ENCODE data around the gene KIF3C. TPM values are rescaled to one million over a fixed set of nuclear protein-coding genes. Genes with fewer than 3 reads are reported as not detected.

Gene KIF3C
- total and polyA plus RNA-seq, 9 of the 15 experiments (the other 6 are each of a cell fraction or from before 2014, with no cell fraction given): 0.69 to 6.7 (median 3.3) TPM

- TF ChIP-seq, protein P1, sequence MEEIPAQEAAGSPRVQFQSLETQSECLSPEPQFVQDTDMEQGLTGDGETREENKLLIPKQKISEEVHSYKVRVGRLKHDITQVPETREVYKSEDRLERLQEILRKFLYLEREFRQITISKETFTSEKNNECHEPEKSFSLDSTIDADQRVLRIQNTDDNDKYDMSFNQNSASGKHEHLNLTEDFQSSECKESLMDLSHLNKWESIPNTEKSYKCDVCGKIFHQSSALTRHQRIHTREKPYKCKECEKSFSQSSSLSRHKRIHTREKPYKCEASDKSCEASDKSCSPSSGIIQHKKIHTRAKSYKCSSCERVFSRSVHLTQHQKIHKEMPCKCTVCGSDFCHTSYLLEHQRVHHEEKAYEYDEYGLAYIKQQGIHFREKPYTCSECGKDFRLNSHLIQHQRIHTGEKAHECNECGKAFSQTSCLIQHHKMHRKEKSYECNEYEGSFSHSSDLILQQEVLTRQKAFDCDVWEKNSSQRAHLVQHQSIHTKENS (CRISPR knock-in tag; IDR thresholded peaks at IDR 0.05): no peak
- no peak for TF ChIP-seq XRCC3 (IDR thresholded peaks at IDR 0.05)
- TF ChIP-seq FOXA3 (CRISPR knock-in tag; conservative IDR thresholded peaks at IDR 0.05 in 1 of 2, IDR thresholded peaks at IDR 0.05 in 1 of 2): peak in 1 of 2 experiments; percentile 73; a peak in 2 of 4 replicates
- TF ChIP-seq RBM14 (IDR thresholded peaks at IDR 0.05; ENCODE audit: borderline replicate concordance, insufficient read depth, low read depth, low read length): 0 out of 2 replicates have a peak, but pooled peaks have one; percentile 80
- no peak for TF ChIP-seq IFI16 (CRISPR knock-in tag; IDR thresholded peaks at IDR 0.05)
- TF ChIP-seq STAG1 (CRISPR knock-in tag; IDR thresholded peaks at IDR 0.05; ENCODE audit: borderline replicate concordance): 0 out of 2 replicates have a peak, but pooled peaks have one; percentile 33
- peak; percentile 75 for TF ChIP-seq FIP1L1 (IDR thresholded peaks at IDR 0.05; ENCODE audit: low read depth, low read length, poor library complexity, severe bottlenecking)
- TF ChIP-seq TCF3 (CRISPR knock-in tag; IDR thresholded peaks at IDR 0.05): peak; percentile 17; the same call in 1 of the 2 replicates
- TF ChIP-seq ATF1 (CRISPR knock-in tag; IDR thresholded peaks at IDR 0.05): no peak
- peak; percentile 69 for TF ChIP-seq ATF1 (tag; IDR thresholded peaks at IDR 0.05)
- peak; percentile 83 for TF ChIP-seq POLR2A (conservative IDR thresholded peaks at IDR 0.05)
- 0 out of 2 replicates have a peak, but pooled peaks have one; percentile 10 for TF ChIP-seq SMARCE1 (IDR thresholded peaks at IDR 0.05)
- TF ChIP-seq, protein P2, sequence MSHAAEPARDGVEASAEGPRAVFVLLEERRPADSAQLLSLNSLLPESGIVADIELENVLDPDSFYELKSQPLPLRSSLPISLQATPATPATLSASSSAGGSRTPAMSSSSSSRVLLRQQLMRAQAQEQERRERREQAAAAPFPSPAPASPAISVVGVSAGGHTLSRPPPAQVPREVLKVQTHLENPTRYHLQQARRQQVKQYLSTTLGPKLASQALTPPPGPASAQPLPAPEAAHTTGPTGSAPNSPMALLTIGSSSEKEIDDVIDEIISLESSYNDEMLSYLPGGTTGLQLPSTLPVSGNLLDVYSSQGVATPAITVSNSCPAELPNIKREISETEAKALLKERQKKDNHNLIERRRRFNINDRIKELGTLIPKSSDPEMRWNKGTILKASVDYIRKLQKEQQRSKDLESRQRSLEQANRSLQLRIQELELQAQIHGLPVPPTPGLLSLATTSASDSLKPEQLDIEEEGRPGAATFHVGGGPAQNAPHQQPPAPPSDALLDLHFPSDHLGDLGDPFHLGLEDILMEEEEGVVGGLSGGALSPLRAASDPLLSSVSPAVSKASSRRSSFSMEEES (CRISPR knock-in tag; IDR thresholded peaks at IDR 0.05): peak; percentile 11; the same call in 1 of the 2 replicates
- TF ChIP-seq FOXK1 (CRISPR knock-in tag; IDR thresholded peaks at IDR 0.05; ENCODE audit: borderline replicate concordance): 0 out of 2 replicates have a peak, but pooled peaks have one; percentile 21
- TF ChIP-seq, protein P3, sequence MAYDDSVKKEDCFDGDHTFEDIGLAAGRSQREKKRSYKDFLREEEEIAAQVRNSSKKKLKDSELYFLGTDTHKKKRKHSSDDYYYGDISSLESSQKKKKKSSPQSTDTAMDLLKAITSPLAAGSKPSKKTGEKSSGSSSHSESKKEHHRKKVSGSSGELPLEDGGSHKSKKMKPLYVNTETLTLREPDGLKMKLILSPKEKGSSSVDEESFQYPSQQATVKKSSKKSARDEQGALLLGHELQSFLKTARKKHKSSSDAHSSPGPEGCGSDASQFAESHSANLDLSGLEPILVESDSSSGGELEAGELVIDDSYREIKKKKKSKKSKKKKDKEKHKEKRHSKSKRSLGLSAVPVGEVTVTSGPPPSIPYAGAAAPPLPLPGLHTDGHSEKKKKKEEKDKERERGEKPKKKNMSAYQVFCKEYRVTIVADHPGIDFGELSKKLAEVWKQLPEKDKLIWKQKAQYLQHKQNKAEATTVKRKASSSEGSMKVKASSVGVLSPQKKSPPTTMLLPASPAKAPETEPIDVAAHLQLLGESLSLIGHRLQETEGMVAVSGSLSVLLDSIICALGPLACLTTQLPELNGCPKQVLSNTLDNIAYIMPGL (CRISPR knock-in tag; IDR thresholded peaks at IDR 0.05): peak; percentile 81; the same call in 1 of the 2 replicates
- TF ChIP-seq, protein P4, sequence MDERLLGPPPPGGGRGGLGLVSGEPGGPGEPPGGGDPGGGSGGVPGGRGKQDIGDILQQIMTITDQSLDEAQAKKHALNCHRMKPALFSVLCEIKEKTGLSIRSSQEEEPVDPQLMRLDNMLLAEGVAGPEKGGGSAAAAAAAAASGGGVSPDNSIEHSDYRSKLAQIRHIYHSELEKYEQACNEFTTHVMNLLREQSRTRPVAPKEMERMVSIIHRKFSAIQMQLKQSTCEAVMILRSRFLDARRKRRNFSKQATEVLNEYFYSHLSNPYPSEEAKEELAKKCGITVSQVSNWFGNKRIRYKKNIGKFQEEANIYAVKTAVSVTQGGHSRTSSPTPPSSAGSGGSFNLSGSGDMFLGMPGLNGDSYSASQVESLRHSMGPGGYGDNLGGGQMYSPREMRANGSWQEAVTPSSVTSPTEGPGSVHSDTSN (CRISPR knock-in tag; IDR thresholded peaks at IDR 0.05; ENCODE audit: low read depth): 0 out of 2 replicates have a peak, but pooled peaks have one; percentile 19
- TF ChIP-seq, protein P4 (tag; conservative IDR thresholded peaks at IDR 0.05; ENCODE audit: low read depth): no peak
- TF ChIP-seq ATF7 (IDR thresholded peaks at IDR 0.05): peak; percentile 60; the same call in 1 of the 2 replicates
- TF ChIP-seq SREBF2 (CRISPR knock-in tag; IDR thresholded peaks at IDR 0.05): no peak
- 0 out of 4 replicates have a peak, but pooled peaks of 1 of the 2 experiments have one; percentile 30 for TF ChIP-seq FOXK2 (conservative IDR thresholded peaks at IDR 0.05 in 1 of 2, IDR thresholded peaks at IDR 0.05 in 1 of 2; ENCODE audit: low read depth in 2 of 2)
Measured at GRCh38 chr2:25877431-25878360, 104.6 kb downstream of the KIF3C start (continued).
